Neural cell (in vitro differentiated cells): Measurements from ENCODE around the gene CDKL1. TPM values are rescaled to one million over a fixed set of nuclear protein-coding genes. Genes with fewer than 3 reads are reported as not detected.

Experiments used
- H2AFZ ChIP-seq: fragments of 200-600, 300-800 bp; sonication (generic), shearing (Covaris generic); 2 replicates; pipeline ENCODE4 v1.6.0; 2014; ENCODE audit warnings: low read depth, mild to moderate bottlenecking, antibody characterized with exemption, low read length, moderate library complexity
- H3F3A ChIP-seq: fragments of 200-600 bp; shearing (Covaris generic); 2 replicates; pipeline ENCODE4 v1.6.1; 2016; ENCODE audit warnings: mild to moderate bottlenecking, moderate library complexity, mixed read lengths, antibody characterized with exemption, low read length; ENCODE audit not compliant: insufficient read depth, poor library complexity, severe bottlenecking
- H3K27ac ChIP-seq: fragments of 200-600, 300-800 bp; sonication (generic), shearing (Covaris generic); 2 replicates; pipeline ENCODE4 v1.5.1; 2014; ENCODE audit warnings: mild to moderate bottlenecking, low read length, moderate library complexity
- H3K27me3 ChIP-seq: fragments of 300-800, 200-600 bp; sonication (generic), shearing (Covaris generic); 2 replicates; pipeline ENCODE4 v1.6.0; 2014; ENCODE audit warnings: mild to moderate bottlenecking, low read depth, low read length, moderate library complexity; ENCODE audit not compliant: insufficient read depth
- H3K36me3 ChIP-seq: fragments of 300-800, 200-600 bp; sonication (generic), shearing (Covaris generic); 2 replicates; pipeline ENCODE4 v1.5.1; 2014; ENCODE audit warnings: mild to moderate bottlenecking, antibody characterized with exemption, low read length, moderate library complexity; ENCODE audit not compliant: insufficient read depth
- H3K4me2 ChIP-seq: fragments of 300-800, 200-600 bp; sonication (generic), shearing (Covaris generic); 2 replicates; pipeline ENCODE4 v1.6.0; 2014; ENCODE audit warnings: mild to moderate bottlenecking, low read length
- H3K4me3 ChIP-seq: fragments of 300-800, 200-600 bp; sonication (generic), shearing (Covaris generic); 2 replicates; pipeline ENCODE4 v1.5.1; 2014; ENCODE audit warnings: mild to moderate bottlenecking, low read length, moderate library complexity
- H3K79me2 ChIP-seq: fragments of 200-600 bp; shearing (Covaris generic); replicated peaks from 2 replicates; pipeline ENCODE4 v1.6.0; 2014; ENCODE audit warnings: mild to moderate bottlenecking, low read length, moderate library complexity; ENCODE audit not compliant: insufficient read depth
- H3K9ac ChIP-seq: fragments of 300-800, 200-600 bp; sonication (generic), shearing (Covaris generic); 2 replicates; pipeline ENCODE4 v1.6.1; 2016; ENCODE audit warnings: mild to moderate bottlenecking, low read length, mixed read lengths
- H3K9me2 ChIP-seq: fragments of 200-600 bp; shearing (Covaris generic); 2 replicates; pipeline ENCODE4 v1.6.1; 2016; ENCODE audit warnings: mild to moderate bottlenecking, low read length, mixed read lengths; ENCODE audit not compliant: insufficient read depth
- H3K9me3 ChIP-seq: fragments of 200-600, 300-800 bp; sonication (generic), shearing (Covaris generic); 2 replicates; pipeline ENCODE4 v1.6.1; 2016; ENCODE audit warnings: mild to moderate bottlenecking, mixed run types, low read length, moderate library complexity, mixed read lengths
- H4K20me1 ChIP-seq: fragments of 200-600 bp; shearing (Covaris generic); 2 replicates; pipeline ENCODE4 v1.6.1; 2016; ENCODE audit warnings: mild to moderate bottlenecking, mixed run types; ENCODE audit not compliant: insufficient read depth
- EP300 ChIP-seq: fragments of 450-650 bp; conservative IDR thresholded peaks from 2 replicates; pipeline ENCODE4 v1.6.1; 2014; ENCODE audit warnings: antibody characterized with exemption, mild to moderate bottlenecking, moderate library complexity; ENCODE audit not compliant: poor library complexity, severe bottlenecking
- EZH2 ChIP-seq: fragments of 200-600, 300-800 bp; shearing (Covaris generic), sonication (generic); IDR thresholded peaks from 2 replicates; pipeline ENCODE4 v1.6.1; 2014; ENCODE audit warnings: antibody characterized with exemption, low read length, borderline replicate concordance, mild to moderate bottlenecking; ENCODE audit not compliant: insufficient read depth, poor library complexity, severe bottlenecking
- MXI1 ChIP-seq: fragments of 450-650 bp; conservative IDR thresholded peaks from 2 replicates; pipeline ENCODE4 v1.6.1; 2014; ENCODE audit warnings: antibody characterized with exemption, mild to moderate bottlenecking; ENCODE audit not compliant: poor library complexity, severe bottlenecking
- POLR2AphosphoS5 ChIP-seq: IDR thresholded peaks from 2 replicates; pipeline ENCODE4 v1.6.1; 2012
- RAD21 ChIP-seq: fragments of 450-650 bp; conservative IDR thresholded peaks from 2 replicates; pipeline ENCODE4 v1.6.1; 2014; ENCODE audit warnings: antibody characterized with exemption, mild to moderate bottlenecking, moderate library complexity
- REST ChIP-seq: IDR thresholded peaks from 2 replicates; pipeline ENCODE4 v1.6.1; 2012; ENCODE audit warnings: borderline replicate concordance
- SMC3 ChIP-seq: fragments of 450-650 bp; conservative IDR thresholded peaks from 2 replicates; pipeline ENCODE4 v1.6.1; 2014; ENCODE audit warnings: antibody characterized with exemption, mild to moderate bottlenecking, moderate library complexity; ENCODE audit not compliant: poor library complexity
- TAF1 ChIP-seq: IDR thresholded peaks from 2 replicates; pipeline ENCODE4 v1.6.1; 2012; ENCODE audit warnings: low read depth
- polyA plus RNA-seq: library from polyadenylated mRNA; depleted of rRNA; stranded (reverse); fragments of >200 nt; gene quantifications from 2 replicates; pipeline ENCODE4 v1.2.3, GENCODE V29; 2014
- TF ChIP-seq, protein P1 (sequence below): fragments of 450-650 bp; IDR thresholded peaks from 2 replicates; pipeline ENCODE4 v1.5.1; 2014; ENCODE audit warnings: antibody characterized with exemption, mild to moderate bottlenecking, moderate library complexity; ENCODE audit not compliant: poor library complexity, severe bottlenecking

CDKL1 gene
- polyA plus RNA-seq, 1 donor from 2014 or later, result 3.1 TPM

DNA sequence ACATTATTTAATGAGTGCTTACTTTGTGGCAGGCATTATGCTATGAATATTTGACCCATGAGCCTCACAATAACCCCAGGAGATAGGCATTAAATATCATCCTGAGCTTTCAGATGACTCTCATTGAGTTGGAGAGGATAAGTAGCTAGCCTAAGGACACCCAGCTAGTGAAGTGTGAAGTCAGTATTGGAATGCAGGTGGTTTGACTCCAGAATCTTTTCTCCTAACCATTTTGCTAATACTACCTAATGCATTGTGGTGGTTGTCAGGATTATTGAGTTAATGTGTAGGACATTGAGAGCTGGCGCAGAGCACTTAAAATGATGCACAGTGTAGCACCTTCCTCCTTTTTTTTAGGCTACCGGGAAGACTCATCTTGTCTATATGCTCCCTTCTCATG, 3.8 kb upstream of the CDKL1 start:
- no peaks in the 10 kb centered on the region for H3K9me3 ChIP-seq
- no peaks in the 10 kb centered on the region for H3F3A ChIP-seq
- H3K27ac ChIP-seq, result no peak overlapping the region
- H3K4me3 ChIP-seq, result no peak overlapping the region
- H3K9ac ChIP-seq, result no peak overlapping the region
- no peaks in the 10 kb centered on the region for H3K36me3 ChIP-seq
- no peak overlapping the region for H3K4me2 ChIP-seq
- no peaks in the 10 kb centered on the region for H4K20me1 ChIP-seq
- no peak overlapping the region for H2AFZ ChIP-seq
- H3K27me3 ChIP-seq, result peaks cover 11% of the 10 kb centered on the region
- H3K9me2 ChIP-seq, result no peaks in the 10 kb centered on the region
- no peaks in the 10 kb centered on the region for H3K79me2 ChIP-seq
- TF ChIP-seq RAD21, result no peak
- no peak for TF ChIP-seq EP300

DNA sequence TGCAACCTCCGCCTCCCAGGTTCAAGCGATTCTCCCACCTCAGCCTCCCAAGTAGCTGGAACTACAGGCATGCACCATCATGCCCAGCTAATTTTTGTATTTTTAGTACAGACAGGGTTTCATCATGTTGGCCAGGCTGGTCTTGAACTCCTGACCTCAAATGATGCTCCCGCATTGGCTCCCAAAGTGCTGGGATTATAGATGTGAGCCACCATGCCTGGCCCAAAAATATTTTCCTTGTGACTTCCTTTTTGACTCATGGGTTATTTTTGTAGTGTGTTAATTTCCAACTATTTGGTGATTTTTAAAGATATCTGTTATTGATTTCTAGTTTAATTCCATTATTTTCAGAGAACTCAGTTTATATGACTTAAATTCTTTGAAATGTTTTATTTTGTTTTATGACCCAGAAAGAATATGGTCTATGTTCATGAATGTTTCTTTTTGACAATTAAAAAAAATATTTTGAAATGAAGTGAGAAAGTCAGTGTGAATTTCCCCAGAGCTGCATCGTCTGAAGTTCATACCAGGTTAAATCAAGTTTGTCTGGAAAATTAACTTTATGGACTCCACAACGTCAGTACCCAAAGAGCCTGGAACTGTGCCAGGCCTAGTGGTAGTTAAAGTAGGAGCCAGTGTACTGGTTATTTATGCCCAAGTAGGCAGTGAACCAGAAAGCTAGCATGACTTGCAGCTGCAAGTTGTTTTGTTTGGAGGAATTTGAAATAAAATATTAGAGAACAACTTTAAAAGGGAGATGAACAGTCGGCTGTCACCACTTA, 2.8 kb upstream of the CDKL1 start:
- Histone ChIP-seq H3K4me3 (no peak overlapping the region), H3K4me2 (no peak overlapping the region), H3K9ac (no peak overlapping the region), H2AFZ (no peak overlapping the region), H3K79me2 (no peaks in the 10 kb centered on the region), H3K36me3 (no peaks in the 10 kb centered on the region), H3F3A (no peaks in the 10 kb centered on the region), H3K9me3 (no peaks in the 10 kb centered on the region), H3K27me3 (peaks cover 13% of the 10 kb centered on the region), H3K27ac (no peak overlapping the region), H4K20me1 (no peaks in the 10 kb centered on the region), H3K9me2 (no peaks in the 10 kb centered on the region)
- TF ChIP-seq RAD21, result no peak
- TF ChIP-seq POLR2AphosphoS5, result no peak
- TF ChIP-seq TAF1, result no peak
- TF ChIP-seq REST, result no peak
- TF ChIP-seq, protein P1, sequence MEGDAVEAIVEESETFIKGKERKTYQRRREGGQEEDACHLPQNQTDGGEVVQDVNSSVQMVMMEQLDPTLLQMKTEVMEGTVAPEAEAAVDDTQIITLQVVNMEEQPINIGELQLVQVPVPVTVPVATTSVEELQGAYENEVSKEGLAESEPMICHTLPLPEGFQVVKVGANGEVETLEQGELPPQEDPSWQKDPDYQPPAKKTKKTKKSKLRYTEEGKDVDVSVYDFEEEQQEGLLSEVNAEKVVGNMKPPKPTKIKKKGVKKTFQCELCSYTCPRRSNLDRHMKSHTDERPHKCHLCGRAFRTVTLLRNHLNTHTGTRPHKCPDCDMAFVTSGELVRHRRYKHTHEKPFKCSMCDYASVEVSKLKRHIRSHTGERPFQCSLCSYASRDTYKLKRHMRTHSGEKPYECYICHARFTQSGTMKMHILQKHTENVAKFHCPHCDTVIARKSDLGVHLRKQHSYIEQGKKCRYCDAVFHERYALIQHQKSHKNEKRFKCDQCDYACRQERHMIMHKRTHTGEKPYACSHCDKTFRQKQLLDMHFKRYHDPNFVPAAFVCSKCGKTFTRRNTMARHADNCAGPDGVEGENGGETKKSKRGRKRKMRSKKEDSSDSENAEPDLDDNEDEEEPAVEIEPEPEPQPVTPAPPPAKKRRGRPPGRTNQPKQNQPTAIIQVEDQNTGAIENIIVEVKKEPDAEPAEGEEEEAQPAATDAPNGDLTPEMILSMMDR, result no peak
- no peak for TF ChIP-seq EP300
- TF ChIP-seq MXI1, result no peak
- no peak for TF ChIP-seq SMC3
- no peak for TF ChIP-seq EZH2
